ENCODE measurements around the gene B3GLCT. TPM values are rescaled to one million over a fixed set of nuclear protein-coding genes. Genes with fewer than 3 reads are reported as not detected.

B3GLCT gene
- total RNA-seq, 1 donor from 2014 or later = 5.0 TPM

DNA sequence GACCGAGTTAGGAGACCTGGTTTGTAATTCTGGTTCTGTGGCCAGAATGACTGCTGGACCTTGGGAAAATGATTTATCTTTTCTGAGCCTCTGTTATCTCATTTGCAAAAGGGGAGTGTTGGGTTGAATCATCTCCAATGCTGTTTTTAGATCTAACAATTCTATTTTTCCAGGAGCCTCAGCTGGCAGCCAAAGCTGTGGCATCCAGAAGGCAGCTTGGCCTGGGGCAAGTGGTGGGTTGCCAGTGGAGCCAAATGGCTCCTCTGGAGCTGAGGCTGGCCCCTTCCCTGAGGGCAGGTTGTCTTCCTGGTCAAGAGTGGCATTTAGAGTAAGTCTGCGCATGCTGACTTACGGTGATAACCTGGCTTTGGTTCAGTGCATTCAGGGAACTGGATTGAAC, 21.3 kb downstream of the B3GLCT start:
- peak; percentile 37 for DNase-seq (ENCODE audit: low read depth)

GRCh38 chr13:31223215-31223614, 23.4 kb downstream of the B3GLCT start:
- no peak for DNase-seq (ENCODE audit: low read depth)

GRCh38 chr13:31223640-31224039, 23.9 kb downstream of the B3GLCT start:
- no peak for DNase-seq (ENCODE audit: low read depth)

DNA sequence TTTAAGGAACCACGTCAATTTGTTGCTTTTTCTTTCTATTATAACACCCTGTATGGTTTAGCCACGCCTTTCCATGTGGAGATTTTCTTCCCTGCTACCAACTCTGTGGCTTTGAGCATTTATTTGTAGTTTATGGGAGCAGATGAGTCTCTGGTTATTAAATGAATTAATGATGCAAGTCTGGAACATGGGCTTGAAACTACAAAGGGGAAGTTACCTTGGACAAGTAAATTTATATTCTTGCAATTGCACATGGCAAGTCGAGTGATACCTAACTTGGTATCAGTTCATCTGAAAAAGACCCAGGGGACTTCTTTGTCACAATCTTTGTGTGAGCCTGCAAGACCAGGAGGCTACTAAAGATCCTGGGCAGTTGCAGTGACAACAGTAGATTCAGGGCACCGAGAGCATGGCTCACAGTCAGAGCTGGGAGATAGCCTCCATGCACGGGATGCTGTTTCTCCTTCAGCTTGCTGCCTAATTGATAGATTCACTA, 24.4 kb downstream of the B3GLCT start:
- DNase-seq (ENCODE audit: low read depth) = no peak

DNA sequence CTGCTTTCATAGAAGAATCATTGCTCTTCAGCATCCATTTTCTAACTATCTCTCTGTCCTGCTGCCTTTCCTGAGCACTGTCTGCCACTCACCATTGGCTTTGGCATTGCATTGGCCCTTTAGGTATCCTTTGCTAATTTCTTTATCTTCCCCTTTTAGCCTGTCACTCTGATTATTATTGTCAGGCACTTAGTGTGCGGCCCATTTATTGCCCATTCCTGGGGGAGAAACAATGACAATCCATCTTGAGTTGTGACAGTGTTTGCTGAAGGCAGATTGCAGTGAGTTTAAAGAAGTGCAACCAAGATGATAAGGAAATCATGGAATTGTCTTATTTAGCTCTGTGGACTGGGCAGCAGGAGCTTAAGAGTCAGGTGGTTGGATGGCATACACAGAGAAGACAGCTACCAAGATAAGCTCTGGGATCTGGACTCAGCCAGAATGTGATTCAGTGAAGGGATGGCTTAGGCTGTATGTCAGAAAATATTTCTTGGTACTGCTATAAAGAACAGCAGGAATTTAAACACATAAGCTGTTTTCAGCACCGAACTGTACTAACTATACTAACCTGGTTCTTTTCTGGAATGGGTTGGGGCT, 25.3 kb downstream of the B3GLCT start:
- no peak for DNase-seq (ENCODE audit: low read depth)

DNA sequence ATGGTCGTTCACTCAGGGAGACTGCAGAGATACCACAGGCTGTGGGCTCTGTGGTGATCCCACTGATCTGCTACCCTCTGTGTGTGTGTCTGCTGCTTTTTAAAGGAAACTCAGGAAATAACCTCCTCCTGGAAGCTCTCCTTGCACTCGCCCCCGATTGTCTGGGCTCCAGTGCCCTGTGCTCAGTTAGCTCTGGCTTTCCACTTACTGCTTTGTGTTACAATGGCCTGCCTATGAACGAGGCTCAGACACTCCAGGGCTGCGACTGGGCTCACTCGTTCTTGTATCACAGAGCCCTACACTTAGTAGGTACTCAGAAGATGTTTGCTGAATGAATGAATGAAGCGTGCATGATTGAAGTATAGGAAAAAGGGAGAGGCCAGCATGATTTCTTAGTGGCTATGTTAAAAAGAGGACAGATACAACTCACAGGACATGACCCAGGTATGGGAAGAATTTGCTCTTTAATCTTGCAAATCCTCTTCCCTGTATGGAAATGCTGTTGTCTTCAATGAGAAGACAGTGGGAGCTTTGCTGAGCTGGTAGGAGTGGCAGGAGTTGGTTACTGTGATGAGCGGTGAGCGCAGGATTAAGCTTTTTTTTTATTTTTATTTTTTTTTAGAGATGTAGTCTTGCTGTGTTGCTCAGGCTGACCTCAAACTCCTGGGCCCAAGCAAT, 26.4 kb downstream of the B3GLCT start:
- DNase-seq (ENCODE audit: low read depth) = no peak

DNA sequence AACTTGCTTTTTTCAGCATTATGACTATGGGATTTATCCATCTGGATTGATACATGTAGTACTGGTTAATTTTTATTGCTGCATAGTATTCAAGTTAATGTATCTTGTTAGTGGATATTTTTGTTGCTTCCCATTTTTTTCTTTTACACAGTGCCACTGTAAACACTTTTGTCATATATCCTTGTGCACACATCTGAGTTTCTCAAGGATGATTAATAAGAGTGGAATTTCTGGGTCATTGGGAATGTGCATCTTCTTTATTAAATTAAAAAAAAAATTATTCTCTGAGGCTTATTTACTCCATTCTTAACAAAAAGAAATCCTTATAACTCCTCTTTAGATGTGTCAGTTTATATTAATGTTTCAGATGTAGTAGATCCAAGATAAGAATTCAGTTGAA, 27.3 kb downstream of the B3GLCT start:
- DNase-seq (ENCODE audit: low read depth) = no peak

DNA sequence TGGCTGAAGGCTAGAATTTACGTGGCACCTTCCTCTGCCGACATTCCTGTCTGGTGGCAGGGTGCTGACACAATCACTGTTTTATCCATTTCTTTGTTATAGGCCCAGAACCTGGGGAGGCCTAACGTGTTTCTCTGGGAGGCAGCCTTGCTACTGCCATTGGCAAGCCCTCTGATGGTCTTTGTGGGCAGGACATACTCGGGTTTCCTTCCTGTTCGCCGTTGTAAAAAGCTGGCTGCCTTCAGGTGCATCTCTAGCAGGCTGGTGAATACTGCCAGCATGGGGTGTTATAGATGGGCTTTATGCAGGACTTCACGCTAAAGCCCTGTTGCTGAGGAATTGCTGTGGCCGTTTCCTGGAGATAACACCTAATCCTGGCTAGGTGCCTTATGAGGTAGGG, 28.1 kb downstream of the B3GLCT start:
- DNase-seq (ENCODE audit: low read depth) = no peak

- DNase-seq (ENCODE audit: low read depth) = no peak
Measured at GRCh38 chr13:31234729-31235128, 35.0 kb downstream of the B3GLCT start.

- DNase-seq (ENCODE audit: low read depth) = peak; percentile 41
Measured at GRCh38 chr13:31236211-31236786, 36.5 kb downstream of the B3GLCT start.

GRCh38 chr13:31240921-31241320, 41.1 kb downstream of the B3GLCT start:
- no peak for DNase-seq (ENCODE audit: low read depth)

DNA sequence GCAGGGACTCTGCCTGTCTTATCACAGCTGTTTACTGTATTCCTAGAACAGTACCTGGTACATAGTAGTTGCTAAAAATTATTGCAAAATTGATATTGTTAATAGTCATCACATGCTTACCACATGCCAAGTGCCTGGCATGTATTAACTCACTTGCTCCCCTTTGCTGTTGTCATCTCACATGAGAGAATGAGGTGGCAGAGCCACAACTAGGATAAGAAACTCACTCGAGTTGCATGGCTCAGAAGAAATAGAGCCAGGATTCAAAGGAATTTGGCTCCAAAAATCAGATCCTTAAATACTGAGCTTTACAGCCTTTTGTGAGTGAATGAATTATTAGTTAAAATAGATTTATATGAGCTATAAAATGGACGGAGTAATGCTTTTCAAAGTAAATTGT, 42.6 kb downstream of the B3GLCT start:
- no peak for DNase-seq (ENCODE audit: low read depth)

GRCh38 chr13:31242916-31243315, 43.1 kb downstream of the B3GLCT start:
- DNase-seq (ENCODE audit: low read depth) = no peak

DNA sequence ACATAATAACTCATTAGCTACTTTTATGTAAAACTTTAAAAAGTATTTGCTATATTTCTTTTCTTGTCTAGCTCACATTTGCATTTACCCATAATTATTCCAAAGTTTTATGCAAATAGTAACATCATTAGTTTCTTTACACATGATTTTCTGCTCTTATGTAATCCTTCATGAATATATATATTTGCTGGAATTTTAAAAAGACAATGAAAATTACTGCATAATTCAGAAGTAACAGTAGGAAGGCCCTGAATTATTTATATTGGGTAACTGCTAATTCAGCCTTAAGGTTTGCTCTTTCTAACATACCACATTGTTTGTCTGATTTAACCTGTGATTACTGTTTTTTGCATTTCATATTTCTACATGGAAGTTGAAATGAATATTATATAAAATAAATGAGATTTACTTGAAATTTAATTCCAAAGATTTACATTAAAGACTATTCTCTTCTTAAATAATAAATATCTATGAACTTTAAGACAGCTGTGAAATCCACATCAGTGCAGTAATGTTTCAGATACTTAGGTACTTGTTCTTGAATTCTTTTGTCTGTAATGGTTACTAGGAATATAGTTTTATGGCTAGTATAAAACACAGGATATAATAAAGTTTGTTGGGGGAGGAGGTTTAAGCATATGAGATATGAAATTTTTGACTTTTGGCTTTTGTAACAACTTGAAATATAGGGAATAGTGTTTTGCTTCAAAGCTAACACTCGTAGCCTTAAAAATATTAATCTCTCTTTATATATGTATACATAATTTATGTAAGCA, 46.0 kb downstream of the B3GLCT start:
- DNase-seq (ENCODE audit: low read depth) = no peak

DNA sequence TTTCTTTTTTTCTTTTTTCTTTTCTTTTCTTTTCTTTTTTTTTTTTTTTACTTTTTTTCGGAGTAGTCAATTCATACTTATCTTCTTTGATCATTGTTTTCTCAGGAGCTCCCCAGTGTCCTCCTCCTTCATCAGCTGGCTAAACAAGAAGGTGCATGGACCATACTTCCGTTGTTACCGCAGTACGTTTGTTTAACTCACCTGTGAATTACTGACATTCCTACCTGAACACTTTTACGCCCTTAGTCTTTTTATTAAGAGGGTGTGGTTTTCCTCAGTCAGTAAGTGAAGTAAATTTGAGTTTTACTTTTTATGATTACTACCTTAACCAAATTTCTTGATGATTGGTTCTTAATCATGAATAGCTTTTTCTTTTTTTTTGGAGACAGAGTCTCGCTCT, 47.1 kb downstream of the B3GLCT start:
- no peak for DNase-seq (ENCODE audit: low read depth)

DNA sequence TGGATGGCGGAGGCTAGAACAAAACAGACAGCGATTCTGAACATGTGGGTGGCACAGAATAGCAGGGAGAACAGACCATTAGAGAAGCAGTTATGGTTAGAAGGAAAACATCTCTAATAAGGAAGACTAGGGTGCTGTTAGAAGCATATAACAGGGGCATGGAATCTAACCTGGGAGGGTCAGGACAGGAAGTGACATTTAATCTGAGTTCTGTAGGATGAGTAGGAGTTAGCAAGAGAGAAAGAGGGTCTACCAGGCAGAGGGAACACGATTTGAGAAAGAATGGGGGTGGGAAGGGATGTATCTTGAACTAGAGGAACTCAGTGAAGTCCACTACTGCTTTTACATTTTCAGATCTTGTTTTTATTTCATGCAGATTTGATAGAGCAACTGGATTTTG, 48.6 kb downstream of the B3GLCT start:
- no peak for DNase-seq (ENCODE audit: low read depth)

DNA sequence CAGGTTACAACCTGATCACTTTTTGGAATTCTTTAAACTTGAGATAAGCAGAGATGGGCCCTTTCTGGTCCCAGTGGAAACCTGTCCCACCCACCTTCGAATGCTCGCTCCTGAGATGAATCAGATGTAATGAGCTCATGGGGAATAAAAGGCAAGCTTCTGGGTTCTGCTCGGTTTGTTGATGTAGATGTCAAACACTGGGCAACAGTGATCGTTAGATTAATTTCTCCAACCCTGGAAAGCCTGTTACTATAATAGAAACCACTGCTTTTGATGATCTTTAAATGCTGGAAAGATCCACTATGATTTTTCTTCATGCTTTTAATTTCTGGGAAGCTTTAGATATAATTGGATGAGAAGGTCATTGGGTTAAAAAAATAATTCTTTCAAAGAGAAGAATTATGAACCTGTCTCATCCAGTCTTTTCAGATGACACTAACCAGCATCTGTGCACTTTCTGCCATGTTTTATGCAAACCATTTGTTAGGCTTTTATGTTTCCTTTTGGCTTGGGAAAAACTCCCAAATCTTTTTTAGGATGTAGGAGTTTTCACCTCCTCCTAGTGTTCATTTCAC, 49.3 kb downstream of the B3GLCT start:
- no peak for DNase-seq (ENCODE audit: low read depth)

DNA sequence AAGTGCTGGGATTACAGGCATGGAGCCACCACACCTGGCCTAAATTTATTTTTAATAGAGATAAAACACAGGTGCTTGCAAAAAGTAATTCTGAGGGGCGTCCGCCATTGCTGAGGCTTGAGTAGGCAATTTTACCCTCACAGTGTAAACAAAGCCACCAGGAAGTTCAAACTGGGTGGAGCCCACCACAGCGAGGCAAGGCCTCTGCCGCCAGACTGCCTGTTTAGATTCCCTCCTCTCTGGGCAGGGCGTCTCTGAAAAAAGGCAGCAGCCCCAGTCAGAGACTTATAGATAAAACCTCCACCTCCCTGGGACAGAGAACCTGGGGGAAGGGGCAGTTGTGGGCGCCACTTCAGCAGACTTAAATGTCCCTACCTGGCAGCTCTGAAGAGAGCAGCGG, 50.7 kb downstream of the B3GLCT start:
- no peak for DNase-seq (ENCODE audit: low read depth)

GRCh38 chr13:31261241-31261640, 61.5 kb downstream of the B3GLCT start:
- no peak for DNase-seq (ENCODE audit: low read depth)

DNA sequence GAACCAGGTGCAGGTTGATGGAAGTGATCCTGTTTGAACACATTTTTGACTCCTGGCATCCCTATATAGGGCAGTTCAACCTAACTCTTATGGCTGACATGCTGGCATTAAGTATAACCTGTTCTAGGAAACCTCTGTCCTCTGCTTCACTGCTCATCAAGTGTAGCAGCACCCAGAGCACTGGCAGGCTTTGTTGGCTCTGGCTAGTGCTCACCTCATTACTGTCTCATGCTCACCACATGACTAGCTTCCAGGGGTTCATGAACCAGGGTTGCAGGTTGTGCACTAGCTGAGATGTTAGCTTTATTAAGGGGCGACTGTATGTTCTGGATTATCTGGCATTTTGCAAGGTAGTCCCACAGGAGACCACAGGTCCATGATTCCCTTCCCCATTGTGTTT, 63.6 kb downstream of the B3GLCT start:
- DNase-seq (ENCODE audit: low read depth) = no peak

- no peak for DNase-seq (ENCODE audit: low read depth)
Measured at GRCh38 chr13:31264151-31264550, 64.4 kb downstream of the B3GLCT start.
